Amniotic stem cell (primary cell): Measurements from ENCODE around the gene FCN3.

ENCODE experiments used
- DNase-seq: peaks from one replicate; lab custom pipeline; 2025; lab: John Stamatoyannopoulos, UW

The FCN3 gene

GRCh38 chr1:27358038-27358927, 16.3 kb downstream of the FCN3 start:
- DNase-seq: no peak

- DNase-seq: no peak
Observed at GRCh38 chr1:27357281-27358037, 17.2 kb downstream of the FCN3 start.

GRCh38 chr1:27356619-27357280, 17.9 kb downstream of the FCN3 start:
- DNase-seq: no peak

GRCh38 chr1:27356277-27356618, 18.4 kb downstream of the FCN3 start:
- DNase-seq: no peak

GRCh38 chr1:27355683-27356082, 18.9 kb downstream of the FCN3 start:
- no peak for DNase-seq

- no peak for DNase-seq
Observed at GRCh38 chr1:27353629-27354028, 21.0 kb downstream of the FCN3 start.

GRCh38 chr1:27353166-27353565, 21.5 kb downstream of the FCN3 start:
- no peak for DNase-seq

- DNase-seq: no peak
Observed at GRCh38 chr1:27351541-27352107, 23.0 kb downstream of the FCN3 start.

GRCh38 chr1:27350663-27351540, 23.7 kb downstream of the FCN3 start:
- no peak for DNase-seq

GRCh38 chr1:27349784-27350662, 24.6 kb downstream of the FCN3 start:
- DNase-seq: no peak

GRCh38 chr1:27348861-27349783, 25.5 kb downstream of the FCN3 start:
- no peak for DNase-seq

GRCh38 chr1:27346991-27347624, 27.5 kb downstream of the FCN3 start:
- no peak for DNase-seq

- DNase-seq: no peak
Observed at GRCh38 chr1:27346357-27346756, 28.3 kb downstream of the FCN3 start.

GRCh38 chr1:27345272-27345671, 29.4 kb downstream of the FCN3 start:
- DNase-seq: no peak

GRCh38 chr1:27343639-27344025, 31.0 kb downstream of the FCN3 start:
- no peak for DNase-seq

- DNase-seq: no peak
Observed at GRCh38 chr1:27342778-27343638, 31.6 kb downstream of the FCN3 start.

- no peak for DNase-seq
Observed at GRCh38 chr1:27342391-27342777, 32.2 kb downstream of the FCN3 start.
